HepG2 (cell line): Measurements from ENCODE around the gene MALT1.

ENCODE experiments used
- EP300 ChIP-seq, 3 experiments: sonication (generic) in 1 of 3; formaldehyde crosslinking in 1 of 3; IDR thresholded peaks; 2 replicates each; pipeline versions ENCODE4 v1.5.1 to v1.6.1; 2011 to 2020; ENCODE audit warnings: low read depth in 2 of 3, low read length in 2 of 3, borderline replicate concordance in 1 of 3, improper control_type of control experiment in 1 of 3, mild to moderate bottlenecking in 1 of 3, missing genetic modification reagents in 1 of 3, moderate library complexity in 1 of 3
- ZNF607 ChIP-seq: sonication (generic); formaldehyde crosslinking; IDR thresholded peaks from 2 replicates; pipeline ENCODE4 v1.5.1; 2020; ENCODE audit warnings: missing genetic modification reagents, mild to moderate bottlenecking, borderline replicate concordance
- TF ChIP-seq, protein P1 (sequence below): sonication (generic); formaldehyde crosslinking; IDR thresholded peaks from 2 replicates; pipeline ENCODE4 v1.5.0; 2020; ENCODE audit warnings: mild to moderate bottlenecking, missing genetic modification reagents, moderate library complexity
- TF ChIP-seq, protein P2 (sequence below): sonication (generic); formaldehyde crosslinking; IDR thresholded peaks from 2 replicates; pipeline ENCODE4 v1.4.0; 2020; ENCODE audit warnings: low read depth, mild to moderate bottlenecking, missing genetic modification reagents

DNA sequence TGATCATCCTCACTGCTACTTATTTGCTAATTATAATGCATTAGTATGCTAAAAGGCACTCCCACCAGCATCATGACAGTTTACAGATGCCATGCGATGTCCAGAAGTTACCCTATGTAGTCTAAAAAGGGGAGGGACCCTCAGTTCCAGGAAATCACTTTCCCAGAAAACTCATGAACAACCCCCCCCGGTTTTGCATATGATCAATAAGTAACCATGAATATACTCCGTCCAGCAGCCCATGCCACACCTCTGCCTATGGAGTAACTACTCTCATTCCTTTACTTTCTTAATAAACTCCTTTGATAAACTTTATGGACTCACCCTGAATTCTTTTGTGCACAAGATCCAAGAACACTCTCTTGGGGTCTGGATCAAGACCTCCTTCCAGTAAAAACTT is 86.8 kb downstream of the MALT1 start:
- TF ChIP-seq EP300 (IDR thresholded peaks at IDR 0.05; ENCODE audit: low read depth in 2 of 2, low read length in 2 of 2) (no peak), EP300 (CRISPR knock-in tag; IDR thresholded peaks at IDR 0.05; ENCODE audit: borderline replicate concordance) (no peak), ZNF607 (no peak)
- TF ChIP-seq, protein P1, sequence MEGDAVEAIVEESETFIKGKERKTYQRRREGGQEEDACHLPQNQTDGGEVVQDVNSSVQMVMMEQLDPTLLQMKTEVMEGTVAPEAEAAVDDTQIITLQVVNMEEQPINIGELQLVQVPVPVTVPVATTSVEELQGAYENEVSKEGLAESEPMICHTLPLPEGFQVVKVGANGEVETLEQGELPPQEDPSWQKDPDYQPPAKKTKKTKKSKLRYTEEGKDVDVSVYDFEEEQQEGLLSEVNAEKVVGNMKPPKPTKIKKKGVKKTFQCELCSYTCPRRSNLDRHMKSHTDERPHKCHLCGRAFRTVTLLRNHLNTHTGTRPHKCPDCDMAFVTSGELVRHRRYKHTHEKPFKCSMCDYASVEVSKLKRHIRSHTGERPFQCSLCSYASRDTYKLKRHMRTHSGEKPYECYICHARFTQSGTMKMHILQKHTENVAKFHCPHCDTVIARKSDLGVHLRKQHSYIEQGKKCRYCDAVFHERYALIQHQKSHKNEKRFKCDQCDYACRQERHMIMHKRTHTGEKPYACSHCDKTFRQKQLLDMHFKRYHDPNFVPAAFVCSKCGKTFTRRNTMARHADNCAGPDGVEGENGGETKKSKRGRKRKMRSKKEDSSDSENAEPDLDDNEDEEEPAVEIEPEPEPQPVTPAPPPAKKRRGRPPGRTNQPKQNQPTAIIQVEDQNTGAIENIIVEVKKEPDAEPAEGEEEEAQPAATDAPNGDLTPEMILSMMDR (CRISPR knock-in tag) = no peak
- TF ChIP-seq, protein P2, sequence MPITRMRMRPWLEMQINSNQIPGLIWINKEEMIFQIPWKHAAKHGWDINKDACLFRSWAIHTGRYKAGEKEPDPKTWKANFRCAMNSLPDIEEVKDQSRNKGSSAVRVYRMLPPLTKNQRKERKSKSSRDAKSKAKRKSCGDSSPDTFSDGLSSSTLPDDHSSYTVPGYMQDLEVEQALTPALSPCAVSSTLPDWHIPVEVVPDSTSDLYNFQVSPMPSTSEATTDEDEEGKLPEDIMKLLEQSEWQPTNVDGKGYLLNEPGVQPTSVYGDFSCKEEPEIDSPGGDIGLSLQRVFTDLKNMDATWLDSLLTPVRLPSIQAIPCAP (CRISPR knock-in tag) = no peak
